LNCaP clone FGC (cell line): ENCODE data around the gene ZNF558.

Source experiments
- DNase-seq: peaks from one replicate; pipeline ENCODE4 v3.0.0-alpha.2; 2011; ENCODE audit warnings: low read depth
- H3K4me3 ChIP-seq: 2 replicates; pipeline ENCODE4 v1.5.1; 2011; ENCODE audit warnings: mild to moderate bottlenecking, low read depth, low read length, control low read depth
- CTCF ChIP-seq: IDR thresholded peaks from 2 replicates; pipeline ENCODE4 v1.5.1; 2012; ENCODE audit warnings: mild to moderate bottlenecking; ENCODE audit not compliant: control insufficient read depth, insufficient read depth; ENCODE audit errors: extremely low read depth

ZNF558 gene

GRCh38 chr19:8850488-8850887 is 18.4 kb upstream of the ZNF558 start:
- no peak for TF ChIP-seq CTCF
- no peak overlapping the region for H3K4me3 ChIP-seq
- no peak for DNase-seq

GRCh38 chr19:8849232-8849631 is 17.1 kb upstream of the ZNF558 start:
- H3K4me3 ChIP-seq: no peak overlapping the region
- TF ChIP-seq CTCF: no peak
- DNase-seq: no peak

GRCh38 chr19:8846819-8847218 is 14.7 kb upstream of the ZNF558 start:
- H3K4me3 ChIP-seq: no peak overlapping the region
- TF ChIP-seq CTCF: no peak
- no peak for DNase-seq

- no peak overlapping the region for H3K4me3 ChIP-seq
- DNase-seq: no peak
- TF ChIP-seq CTCF: no peak
Observed at GRCh38 chr19:8840708-8841107, 8.6 kb upstream of the ZNF558 start.

GRCh38 chr19:8835877-8836276 is 3.8 kb upstream of the ZNF558 start:
- no peak for DNase-seq
- TF ChIP-seq CTCF: no peak

GRCh38 chr19:8835446-8835845 is 3.3 kb upstream of the ZNF558 start:
- DNase-seq: no peak
- no peak overlapping the region for H3K4me3 ChIP-seq
- no peak for TF ChIP-seq CTCF

More at GRCh38 chr19:8835877-8836276, 3.8 kb upstream of the ZNF558 start:
- no peak overlapping the region for H3K4me3 ChIP-seq

- no peak for DNase-seq
- TF ChIP-seq CTCF: no peak
- peak overlapping the region; percentile 71 for H3K4me3 ChIP-seq
Observed at GRCh38 chr19:8831832-8832131, 322 bp downstream of the ZNF558 start.
